Keratinocyte (primary cell): Measurements from ENCODE around the gene GAS6. TPM values are rescaled to one million over a fixed set of nuclear protein-coding genes. Genes with fewer than 3 reads are reported as not detected.

Experiments used
- DNase-seq: peaks from one replicate; pipeline ENCODE4 v3.0.0-alpha.2; 2011; ENCODE audit warnings: low read depth, missing footprints, low spot score
- FAIRE-seq: peaks from 2 replicates; lab custom pipeline; 2011; peaks lifted over from hg19 to GRCh38; lab: Jason Lieb, UNC
- H2AFZ ChIP-seq: 2 replicates; pipeline ENCODE4 v1.6.0; 2012; ENCODE audit warnings: low read length, control low read depth, inconsistent platforms; ENCODE audit not compliant: control insufficient read depth
- H3K27ac ChIP-seq: 2 replicates; pipeline ENCODE4 v1.5.1; 2011; ENCODE audit warnings: low read length; ENCODE audit not compliant: control insufficient read depth, insufficient read depth
- H3K27me3 ChIP-seq: 3 replicates; pipeline ENCODE4 v1.6.0; 2011; ENCODE audit warnings: low read length; ENCODE audit not compliant: control insufficient read depth, insufficient read depth; ENCODE audit errors: extremely low read depth
- H3K36me3 ChIP-seq, 2 experiments: 2 replicates in 1 of 2; 3 replicates in 1 of 2; pipeline ENCODE4 v1.5.1; 2011; ENCODE audit warnings: low read length in 2 of 2, mild to moderate bottlenecking in 1 of 2; ENCODE audit not compliant: control insufficient read depth in 2 of 2, insufficient read depth in 2 of 2; ENCODE audit errors: extremely low read depth in 1 of 2
- H3K4me1 ChIP-seq: 3 replicates; pipeline ENCODE4 v1.5.1; 2011; ENCODE audit warnings: low read length; ENCODE audit not compliant: control insufficient read depth, insufficient read depth; ENCODE audit errors: extremely low read depth
- H3K4me2 ChIP-seq: 3 replicates; pipeline ENCODE4 v1.6.0; 2011; ENCODE audit warnings: low read depth, low read length; ENCODE audit not compliant: control insufficient read depth, insufficient read depth; ENCODE audit errors: extremely low read depth
- H3K4me3 ChIP-seq, 3 experiments: fragments of 200-600 bp in 1 of 3; sonication (generic) in 1 of 3; 2 replicates in 2 of 3; 3 replicates in 1 of 3; pipeline ENCODE4 v1.5.1; 2011 to 2016; ENCODE audit warnings: low read length in 3 of 3, mild to moderate bottlenecking in 3 of 3, control low read depth in 2 of 3, inconsistent platforms in 1 of 3, low read depth in 1 of 3, mixed read lengths in 1 of 3, mixed run types in 1 of 3, moderate library complexity in 1 of 3; ENCODE audit not compliant: control insufficient read depth in 2 of 3, insufficient read depth in 2 of 3; ENCODE audit errors: extremely low read depth in 1 of 3
- H3K79me2 ChIP-seq: 2 replicates; pipeline ENCODE4 v1.6.0; 2012; ENCODE audit warnings: low read length; ENCODE audit not compliant: control insufficient read depth, insufficient read depth
- H3K9ac ChIP-seq: 3 replicates; pipeline ENCODE4 v1.6.0; 2011; ENCODE audit warnings: low read length; ENCODE audit not compliant: control insufficient read depth, insufficient read depth; ENCODE audit errors: extremely low read depth
- H3K9me1 ChIP-seq: 3 replicates; pipeline ENCODE4 v1.6.0; 2011; ENCODE audit warnings: low read length; ENCODE audit not compliant: control insufficient read depth, insufficient read depth; ENCODE audit errors: extremely low read depth
- H3K9me3 ChIP-seq: 2 replicates; pipeline ENCODE4 v1.5.1; 2012; ENCODE audit warnings: low read depth, low read length; ENCODE audit not compliant: control insufficient read depth
- H4K20me1 ChIP-seq: 3 replicates; pipeline ENCODE4 v1.6.0; 2011; ENCODE audit warnings: low read length; ENCODE audit not compliant: control insufficient read depth, insufficient read depth; ENCODE audit errors: extremely low read depth
- CTCF ChIP-seq, 3 experiments: IDR thresholded peaks in 1 of 3; conservative IDR thresholded peaks in 1 of 3; optimal IDR thresholded peaks in 1 of 3; 2 replicates in 2 of 3; 3 replicates in 1 of 3; pipeline versions ENCODE3 to v1.5.1; 2011; ENCODE audit warnings: low read length in 3 of 3, mild to moderate bottlenecking in 3 of 3, moderate library complexity in 2 of 3, control low read depth in 1 of 3, inconsistent platforms in 1 of 3; ENCODE audit not compliant: insufficient read depth in 2 of 3; ENCODE audit errors: extremely low read depth in 1 of 3
- EZH2 ChIP-seq: IDR thresholded peaks from one replicate; pipeline ENCODE4 v1.6.1; 2012; ENCODE audit warnings: inconsistent platforms, mild to moderate bottlenecking, low read length, moderate library complexity
- dilution Hi-C: fragments of 300-500 bp; cut with MboI; formaldehyde crosslinking; loops from one replicate; pipeline ENCODE4 v1.7.0; 2020; ENCODE audit warnings: low sequenced_read_pairs; ENCODE audit not compliant: extremely low pct_ligation_motif_present
- polyA plus RNA-seq, 5 experiments: library from polyadenylated mRNA; depleted of rRNA in 3 of 5; stranded (reverse) in 3 of 5; stranded (forward) in 1 of 5; unstranded in 1 of 5; fragments of >200 nt; gene quantifications; 1 replicate in 1 of 5; 2 replicates in 3 of 5; 3 replicates in 1 of 5; pipeline versions ENCODE4 v1.2.1 to v1.2.3, GENCODE V29; 2011 to 2012; ENCODE audit warnings: missing spikeins in 2 of 5, low read depth in 1 of 5, low replicate concordance in 1 of 5

Gene GAS6
- polyA plus RNA-seq, 1 donor (not counting 4 experiments of a cell fraction or from before 2014, with no cell fraction given), result 163 TPM

GRCh38 chr13:113903912-113904311, 40.0 kb upstream of the GAS6 start:
- no peak overlapping the region for H3K9ac ChIP-seq
- H3K4me3 ChIP-seq, result no peak overlapping the region
- no peak overlapping the region for H2AFZ ChIP-seq
- no peak for FAIRE-seq
- no peaks in the 10 kb centered on the region for H3K27me3 ChIP-seq
- dilution Hi-C loops, result no loop called here
- H3K36me3 ChIP-seq, result no peaks in the 10 kb centered on the region
- H3K9me1 ChIP-seq, result no peaks in the 10 kb centered on the region
- H3K9me3 ChIP-seq, result no peaks in the 10 kb centered on the region
- H3K4me1 ChIP-seq, result peaks cover 8% of the 10 kb centered on the region
- no peak for DNase-seq
- no peaks in the 10 kb centered on the region for H4K20me1 ChIP-seq
- no peak overlapping the region for H3K27ac ChIP-seq
- no peak overlapping the region for H3K4me2 ChIP-seq
- no peaks in the 10 kb centered on the region for H3K79me2 ChIP-seq
- TF ChIP-seq CTCF (optimal IDR thresholded peaks at IDR 0.05 in 1 of 3, IDR thresholded peaks at IDR 0.05 in 1 of 3, conservative IDR thresholded peaks at IDR 0.05 in 1 of 3; ENCODE audit: extremely low read depth in 1 of 3, insufficient read depth in 2 of 3, low read length in 3 of 3) (no peak), EZH2 (no peak)

- H3K4me2 ChIP-seq, result no peak overlapping the region
- H3K4me1 ChIP-seq, result peaks cover 9% of the 10 kb centered on the region
- H3K4me3 ChIP-seq, result no peak overlapping the region
- no peak for DNase-seq
- no peak for FAIRE-seq
- no peaks in the 10 kb centered on the region for H4K20me1 ChIP-seq
- no peak overlapping the region for H3K9ac ChIP-seq
- H3K27ac ChIP-seq, result no peak overlapping the region
- dilution Hi-C loops, result no loop called here
- H2AFZ ChIP-seq, result no peak overlapping the region
- H3K36me3 ChIP-seq, result no peaks in the 10 kb centered on the region
- no peaks in the 10 kb centered on the region for H3K9me1 ChIP-seq
- no peaks in the 10 kb centered on the region for H3K27me3 ChIP-seq
- no peaks in the 10 kb centered on the region for H3K9me3 ChIP-seq
- H3K79me2 ChIP-seq, result no peaks in the 10 kb centered on the region
- TF ChIP-seq CTCF (optimal IDR thresholded peaks at IDR 0.05 in 1 of 3, IDR thresholded peaks at IDR 0.05 in 1 of 3, conservative IDR thresholded peaks at IDR 0.05 in 1 of 3; ENCODE audit: extremely low read depth in 1 of 3, insufficient read depth in 2 of 3, low read length in 3 of 3), result no peak
- TF ChIP-seq EZH2, result no peak
Measured at GRCh38 chr13:113902986-113903775, 39.3 kb upstream of the GAS6 start.
